Stimulated activated naive CD8-positive, alpha-beta T cell treated with anti-CD3 and anti-CD28 coated beads, Interleukin-15, Interleukin-2, amounts not matched to agents 100 ng/mL and 50 ng/mL, for 24 hours (primary cell): Measurements from ENCODE around the gene THEMIS.
"Not testable (repeated sequence)": the region's sequence is repeated elsewhere in the genome, so short reads cannot be mapped to it uniquely, and the experiment has no call there.

ENCODE experiments used
- H3K27ac Mint-ChIP-seq: one replicate; pipeline ENCODE4 v1.8.0; 2021; ENCODE audit warnings: mild to moderate bottlenecking, mixed read lengths
- H3K27me3 Mint-ChIP-seq: one replicate; pipeline ENCODE4 v1.8.0; 2021; ENCODE audit warnings: mixed read lengths
- H3K36me3 Mint-ChIP-seq: one replicate; pipeline ENCODE4 v1.8.0; 2021; ENCODE audit warnings: low read depth, mixed read lengths
- H3K4me1 Mint-ChIP-seq: one replicate; pipeline ENCODE4 v1.8.0; 2021; ENCODE audit warnings: low read depth, mixed read lengths
- H3K4me3 Mint-ChIP-seq: one replicate; pipeline ENCODE4 v1.8.0; 2021; ENCODE audit warnings: mild to moderate bottlenecking, mixed read lengths
- H3K9me3 Mint-ChIP-seq: one replicate; pipeline ENCODE4 v1.8.0; 2021; ENCODE audit warnings: mixed read lengths

Gene THEMIS

DNA sequence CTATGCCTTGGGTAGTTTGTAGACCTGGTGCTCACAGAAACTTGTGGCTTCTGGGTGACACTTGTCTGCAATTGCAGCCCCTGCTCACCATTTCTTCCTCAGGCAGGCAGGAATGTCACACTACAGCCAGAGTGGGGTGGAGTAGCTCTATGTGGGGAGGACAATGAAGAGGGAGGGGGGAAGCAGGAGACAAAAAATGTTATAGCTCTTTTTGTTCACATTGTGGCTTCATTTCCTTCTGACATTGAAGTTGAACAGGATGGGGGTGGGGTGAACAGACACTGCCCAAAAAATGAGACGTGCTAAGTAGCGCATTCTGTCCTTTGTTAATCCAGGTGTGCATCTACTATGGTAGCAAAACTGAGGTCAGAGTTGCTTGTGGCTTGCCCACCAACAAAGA lies at the start of gene THEMIS:
TSS of gene THEMIS (minus strand) at position 124 of the 400 bp plus-strand sequence. CDS start 126 bp downstream, outside the sequence.
- peak within 1 kb of the TSS; percentile 93 for H3K27ac Mint-ChIP-seq
- H3K4me1 Mint-ChIP-seq, result peaks cover 61% of the 10 kb centered on the region
- H3K27me3 Mint-ChIP-seq, result no peaks in the 10 kb centered on the region
- H3K4me3 Mint-ChIP-seq, result peak within 1 kb of the TSS; percentile 89
- H3K9me3 Mint-ChIP-seq, result no peaks in the 10 kb centered on the region
- H3K36me3 Mint-ChIP-seq, result no peaks in the 10 kb centered on the region

DNA sequence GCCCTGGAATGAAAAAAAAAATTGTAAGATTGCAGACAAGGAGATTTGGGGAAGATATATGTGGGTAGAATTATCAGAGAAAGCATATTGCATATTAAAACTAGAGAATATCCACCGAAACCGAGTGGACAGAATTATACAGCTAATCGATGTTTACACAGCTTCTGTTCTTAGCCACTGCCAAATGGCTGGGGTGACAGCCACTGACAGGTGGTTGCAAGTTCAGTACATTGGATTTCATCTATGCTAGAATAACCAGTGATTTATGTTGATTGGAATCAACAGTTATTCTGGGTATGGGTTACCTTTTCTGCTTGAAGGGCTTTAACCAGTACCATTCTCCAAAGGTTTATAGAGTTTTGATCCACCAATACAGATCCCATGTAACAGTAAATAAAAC lies 48.4 kb upstream of the THEMIS start:
- H3K4me1 Mint-ChIP-seq, result peaks cover 72% of the 10 kb centered on the region
- H3K4me3 Mint-ChIP-seq, result no peak overlapping the region
- H3K9me3 Mint-ChIP-seq, result peaks cover 13% of the 10 kb centered on the region
- no peaks in the 10 kb centered on the region for H3K27me3 Mint-ChIP-seq
- H3K27ac Mint-ChIP-seq, result no peak overlapping the region
- peaks cover 14% of the 10 kb centered on the region for H3K36me3 Mint-ChIP-seq

DNA sequence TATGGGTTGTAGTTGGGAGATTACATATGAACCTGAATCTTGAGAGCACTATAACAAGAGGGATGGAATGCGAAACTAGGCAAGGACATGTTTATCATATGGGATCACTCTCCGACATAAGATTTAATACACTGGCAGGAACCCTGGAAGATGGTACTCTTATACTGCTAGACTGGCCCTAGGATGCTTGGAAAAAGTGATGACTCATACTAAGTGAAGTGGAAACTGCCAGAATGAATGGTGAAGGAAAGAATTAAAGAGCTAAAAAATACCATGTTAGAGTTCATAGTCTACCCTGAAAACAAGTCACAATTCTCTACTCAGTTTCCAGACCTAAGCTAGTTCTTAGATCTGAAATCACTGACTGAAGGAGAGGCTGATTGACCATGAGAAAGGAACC lies 45.5 kb upstream of the THEMIS start:
- H3K4me1 Mint-ChIP-seq, result peaks cover 62% of the 10 kb centered on the region
- H3K27ac Mint-ChIP-seq, result peak overlapping the region; percentile 65
- H3K9me3 Mint-ChIP-seq, result peaks cover 13% of the 10 kb centered on the region
- H3K4me3 Mint-ChIP-seq, result no peak overlapping the region
- H3K27me3 Mint-ChIP-seq, result no peaks in the 10 kb centered on the region
- H3K36me3 Mint-ChIP-seq, result peaks cover 14% of the 10 kb centered on the region

GRCh38 chr6:127945434-127946097 lies 44.7 kb upstream of the THEMIS start:
- peaks cover 13% of the 10 kb centered on the region for H3K9me3 Mint-ChIP-seq
- H3K4me1 Mint-ChIP-seq, result peaks cover 54% of the 10 kb centered on the region
- H3K4me3 Mint-ChIP-seq, result no peak overlapping the region
- peak overlapping the region; percentile 65 for H3K27ac Mint-ChIP-seq
- H3K36me3 Mint-ChIP-seq, result peaks cover 14% of the 10 kb centered on the region
- H3K27me3 Mint-ChIP-seq, result no peaks in the 10 kb centered on the region

GRCh38 chr6:127941228-127941627 lies 40.4 kb upstream of the THEMIS start:
- Mint-ChIP-seq H3K4me1 (peaks cover 66% of the 10 kb centered on the region), H3K27me3 (no peaks in the 10 kb centered on the region), H3K36me3 (peaks cover 6% of the 10 kb centered on the region), H3K4me3 (no peak overlapping the region), H3K27ac (no peak overlapping the region), H3K9me3 (peaks cover 5% of the 10 kb centered on the region)

DNA sequence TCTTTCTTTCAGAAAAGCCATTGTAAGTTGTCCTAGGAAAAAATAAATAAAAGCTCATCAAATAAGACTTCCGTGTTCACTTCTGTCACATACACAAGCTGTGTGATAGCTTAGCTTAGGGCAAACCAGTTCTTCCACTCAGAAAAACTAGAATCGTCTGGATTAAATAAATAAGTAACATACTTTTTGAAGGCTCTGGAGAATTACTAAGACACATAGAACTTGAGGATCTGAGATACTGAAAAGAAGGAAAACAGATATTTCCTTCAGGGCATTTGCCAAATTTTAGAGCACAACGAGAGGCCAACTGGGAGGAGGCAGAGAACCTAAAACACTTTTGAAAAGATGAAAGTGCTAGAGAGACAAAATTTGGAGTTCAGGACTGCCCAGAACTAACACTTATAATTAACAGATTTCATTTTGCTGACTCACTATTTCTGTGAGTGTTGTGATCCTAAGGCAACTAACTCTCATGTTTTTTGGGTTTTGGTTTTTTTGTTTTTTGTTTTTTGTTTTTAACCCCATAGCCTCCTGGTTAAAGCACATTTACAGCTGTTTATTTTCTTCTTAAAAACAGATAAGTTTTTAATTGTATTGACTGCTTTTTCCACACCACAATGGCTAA lies 38.7 kb upstream of the THEMIS start:
- Mint-ChIP-seq H3K4me1 (peaks cover 58% of the 10 kb centered on the region), H3K27me3 (no peaks in the 10 kb centered on the region)

DNA sequence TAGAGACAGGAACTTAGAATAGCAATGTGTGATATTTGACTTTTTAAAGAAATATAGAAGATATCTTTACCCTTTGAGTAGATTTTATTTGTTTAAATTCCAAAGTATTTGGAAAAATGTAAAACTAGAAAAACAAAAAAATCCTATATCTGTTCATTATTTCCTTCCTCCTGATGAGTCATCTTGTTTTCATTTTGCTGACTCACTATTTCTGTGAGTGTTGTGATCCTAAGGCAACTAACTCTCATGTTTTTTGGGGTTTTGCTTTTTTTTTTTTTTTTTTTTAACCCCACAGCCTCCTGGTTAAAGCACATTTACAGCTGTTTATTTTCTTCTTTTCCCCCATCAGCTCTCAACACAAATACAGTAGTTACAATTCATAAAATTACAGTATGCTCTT lies 37.8 kb upstream of the THEMIS start:
- peak overlapping the region; percentile 28 for H3K4me3 Mint-ChIP-seq
- H3K27me3 Mint-ChIP-seq, result no peaks in the 10 kb centered on the region
- peak overlapping the region; percentile 34 for H3K27ac Mint-ChIP-seq
- peaks cover 61% of the 10 kb centered on the region for H3K4me1 Mint-ChIP-seq
- H3K36me3 Mint-ChIP-seq, result peaks cover 3% of the 10 kb centered on the region
- H3K9me3 Mint-ChIP-seq, result no peaks in the 10 kb centered on the region

More for the DNA sequence above, 38.7 kb upstream of the THEMIS start:
- Mint-ChIP-seq H3K27ac (peak overlapping the region; percentile 34), H3K4me3 (no peak overlapping the region), H3K36me3 (no peaks in the 10 kb centered on the region), H3K9me3 (no peaks in the 10 kb centered on the region)

DNA sequence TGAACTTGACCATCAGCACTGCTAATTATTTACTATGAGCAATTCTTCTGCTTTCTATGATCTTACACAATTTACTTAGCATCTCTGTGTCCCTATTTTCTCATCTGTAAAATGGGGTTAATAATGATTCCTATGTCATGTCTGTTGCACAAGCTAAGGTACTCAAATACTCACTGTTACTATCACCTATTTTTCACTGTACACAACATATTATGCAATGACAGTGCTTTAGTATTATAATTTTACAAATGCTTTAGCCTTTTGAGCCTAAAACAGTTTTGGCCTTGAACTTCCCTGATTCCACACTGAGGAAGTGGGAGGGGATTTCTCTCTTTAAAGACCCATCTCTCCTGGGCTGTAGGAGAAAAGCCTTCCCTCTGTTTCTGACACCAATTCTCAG lies 36.9 kb upstream of the THEMIS start:
- peak overlapping the region; percentile 24 for H3K27ac Mint-ChIP-seq
- no peak overlapping the region for H3K4me3 Mint-ChIP-seq
- H3K27me3 Mint-ChIP-seq, result no peaks in the 10 kb centered on the region
- peaks cover 6% of the 10 kb centered on the region for H3K9me3 Mint-ChIP-seq
- peaks cover 10% of the 10 kb centered on the region for H3K36me3 Mint-ChIP-seq
- peaks cover 65% of the 10 kb centered on the region for H3K4me1 Mint-ChIP-seq

- no peak overlapping the region for H3K4me3 Mint-ChIP-seq
- H3K9me3 Mint-ChIP-seq, result peaks cover 9% of the 10 kb centered on the region
- H3K27me3 Mint-ChIP-seq, result no peaks in the 10 kb centered on the region
- H3K27ac Mint-ChIP-seq, result peak overlapping the region; percentile 15
- H3K4me1 Mint-ChIP-seq, result peaks cover 62% of the 10 kb centered on the region
- H3K36me3 Mint-ChIP-seq, result peaks cover 14% of the 10 kb centered on the region
These were observed 36.2 kb upstream of the THEMIS start for GRCh38 chr6:127937102-127937501.

DNA sequence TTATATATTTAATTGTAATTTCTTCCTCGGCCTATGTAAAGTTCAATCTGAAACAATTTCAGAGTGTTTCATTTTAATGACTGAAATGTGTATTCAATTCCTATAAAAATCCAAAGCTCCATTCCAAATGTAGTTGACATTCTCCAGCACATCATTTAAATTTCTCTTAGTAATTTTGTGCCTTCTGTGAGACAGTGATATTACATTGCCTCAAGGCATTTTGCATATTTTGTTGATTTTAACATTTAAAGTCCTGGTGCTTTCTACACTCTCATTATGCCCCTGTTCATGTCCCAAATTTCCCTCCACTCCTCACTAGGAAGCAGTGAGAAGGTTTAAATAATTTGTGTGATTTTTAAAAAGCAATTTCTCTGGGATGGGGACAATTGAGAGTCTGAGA lies 34.1 kb upstream of the THEMIS start:
- H3K36me3 Mint-ChIP-seq, result peaks cover 14% of the 10 kb centered on the region
- H3K27ac Mint-ChIP-seq, result peak overlapping the region; percentile 97
- peaks cover 61% of the 10 kb centered on the region for H3K4me1 Mint-ChIP-seq
- peak overlapping the region; percentile 79 for H3K4me3 Mint-ChIP-seq
- no peaks in the 10 kb centered on the region for H3K27me3 Mint-ChIP-seq
- H3K9me3 Mint-ChIP-seq, result peaks cover 9% of the 10 kb centered on the region

GRCh38 chr6:127933852-127934840 lies 33.3 kb upstream of the THEMIS start:
- Mint-ChIP-seq H3K27ac (peak overlapping the region; percentile 97), H3K4me3 (peak overlapping the region; percentile 79), H3K36me3 (peaks cover 14% of the 10 kb centered on the region), H3K4me1 (peaks cover 53% of the 10 kb centered on the region), H3K9me3 (peaks cover 9% of the 10 kb centered on the region), H3K27me3 (no peaks in the 10 kb centered on the region)

DNA sequence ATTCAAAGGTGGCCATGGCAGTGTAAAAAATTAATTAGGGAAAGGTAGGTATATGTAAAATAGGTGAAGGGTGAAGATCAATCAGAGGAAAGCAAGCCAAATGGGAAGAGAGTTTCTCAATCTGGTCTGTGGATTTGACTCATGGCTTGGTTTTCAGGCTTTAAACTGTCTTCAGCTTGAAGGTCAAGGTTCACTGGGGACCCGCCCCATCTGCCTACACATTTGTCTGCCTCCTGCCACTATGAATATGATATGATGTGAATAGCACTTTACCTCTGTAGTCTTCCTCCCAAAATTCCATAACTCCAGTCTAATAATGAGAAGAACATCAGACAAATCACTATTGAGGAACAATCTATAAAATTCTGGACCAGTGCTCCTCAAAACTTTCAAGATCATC lies 32.3 kb upstream of the THEMIS start:
- Mint-ChIP-seq H3K9me3 (peaks cover 14% of the 10 kb centered on the region), H3K36me3 (peaks cover 14% of the 10 kb centered on the region), H3K4me3 (no peak overlapping the region), H3K27ac (peak overlapping the region; percentile 43), H3K27me3 (no peaks in the 10 kb centered on the region), H3K4me1 (peaks cover 43% of the 10 kb centered on the region)

GRCh38 chr6:127932708-127933107 lies 31.9 kb upstream of the THEMIS start:
- H3K9me3 Mint-ChIP-seq, result peaks cover 15% of the 10 kb centered on the region
- no peaks in the 10 kb centered on the region for H3K27me3 Mint-ChIP-seq
- peak overlapping the region; percentile 43 for H3K27ac Mint-ChIP-seq
- H3K36me3 Mint-ChIP-seq, result peaks cover 14% of the 10 kb centered on the region
- peaks cover 39% of the 10 kb centered on the region for H3K4me1 Mint-ChIP-seq
- no peak overlapping the region for H3K4me3 Mint-ChIP-seq

DNA sequence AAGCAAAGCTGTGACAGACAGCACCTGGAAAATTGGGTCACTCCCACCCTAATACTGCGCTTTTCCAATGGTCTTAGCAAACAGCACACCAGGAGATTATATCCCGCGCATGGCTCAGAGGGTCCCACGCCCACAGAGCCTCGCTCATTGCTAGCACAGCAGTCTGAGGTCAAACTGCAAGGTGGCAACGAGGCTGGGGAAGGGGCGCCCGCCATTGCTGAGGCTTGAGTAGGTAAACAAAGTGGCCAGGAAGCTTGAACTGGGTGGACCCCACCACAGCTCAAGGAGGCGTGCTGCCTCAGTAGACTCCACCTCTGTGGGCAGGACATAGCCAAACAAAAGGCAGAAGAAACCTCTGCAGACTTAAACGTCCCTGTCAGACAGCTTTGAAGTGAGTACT lies 25.6 kb upstream of the THEMIS start:
- H3K36me3 Mint-ChIP-seq, H3K27me3 Mint-ChIP-seq, H3K27ac Mint-ChIP-seq, H3K4me3 Mint-ChIP-seq: not testable (repeated sequence)
- Mint-ChIP-seq H3K9me3 (peaks cover 23% of the 10 kb centered on the region), H3K4me1 (peaks cover 44% of the 10 kb centered on the region)

- H3K4me3 Mint-ChIP-seq, result no peak overlapping the region
- H3K4me1 Mint-ChIP-seq, result peaks cover 63% of the 10 kb centered on the region
- peak overlapping the region; percentile 63 for H3K27ac Mint-ChIP-seq
- no peaks in the 10 kb centered on the region for H3K27me3 Mint-ChIP-seq
- peaks cover 23% of the 10 kb centered on the region for H3K9me3 Mint-ChIP-seq
- H3K36me3 Mint-ChIP-seq, result peaks cover 3% of the 10 kb centered on the region
These were observed 23.6 kb upstream of the THEMIS start for GRCh38 chr6:127924440-127924839.
